NCI-H524 (cell line): ENCODE results near the gene FBXW5.
A peak's percentile ranks its signal among the peaks of the same experiment; 100 is the strongest.

Experiments
- DNase-seq, 2 experiments: peaks; one replicate each; lab custom pipeline; 2025; lab: John Stamatoyannopoulos, UW

FBXW5 gene

GRCh38 chr9:136977649-136978072 is 33.1 kb upstream of the FBXW5 start:
- no peak for DNase-seq

GRCh38 chr9:136977223-136977622 is 32.7 kb upstream of the FBXW5 start, which contains the start of gene PTGDS:
TSS of gene PTGDS (plus strand) at chr9:136977504. CDS start at chr9:136977579, 75 bp downstream.
- DNase-seq, result no peak

GRCh38 chr9:136975644-136976043 is 31.1 kb upstream of the FBXW5 start:
- DNase-seq, result peak in 1 of 2 experiments; percentile 27

- DNase-seq, result no peak
These were observed 30.4 kb upstream of the FBXW5 start for GRCh38 chr9:136974817-136975535.

GRCh38 chr9:136973618-136974617 is 29.4 kb upstream of the FBXW5 start:
- DNase-seq, result no peak

GRCh38 chr9:136972743-136973142 is 28.2 kb upstream of the FBXW5 start:
- DNase-seq, result no peak

- no peak for DNase-seq
These were observed 27.8 kb upstream of the FBXW5 start for GRCh38 chr9:136972335-136972734.

- DNase-seq, result no peak
These were observed 27.2 kb upstream of the FBXW5 start for GRCh38 chr9:136971746-136972145.

- no peak for DNase-seq
These were observed 25.8 kb upstream of the FBXW5 start for GRCh38 chr9:136970361-136970760.

GRCh38 chr9:136969774-136970173 is 25.2 kb upstream of the FBXW5 start:
- DNase-seq, result no peak

GRCh38 chr9:136969150-136969549 is 24.6 kb upstream of the FBXW5 start:
- no peak for DNase-seq

GRCh38 chr9:136968333-136969127 is 24.0 kb upstream of the FBXW5 start:
- DNase-seq, result peak in 1 of 2 experiments; percentile 19

- DNase-seq, result no peak
These were observed 21.4 kb upstream of the FBXW5 start for GRCh38 chr9:136965771-136966484.

- no peak for DNase-seq
These were observed 20.4 kb upstream of the FBXW5 start for GRCh38 chr9:136964833-136965422.

- DNase-seq, result no peak
These were observed 19.7 kb upstream of the FBXW5 start for GRCh38 chr9:136964171-136964689.

- no peak for DNase-seq
These were observed 19.2 kb upstream of the FBXW5 start for GRCh38 chr9:136963751-136964150.

- DNase-seq, result peak in 1 of 2 experiments; percentile 53
These were observed 18.8 kb upstream of the FBXW5 start for GRCh38 chr9:136963341-136963740.

- DNase-seq, result no peak
These were observed 18.2 kb upstream of the FBXW5 start for GRCh38 chr9:136962701-136963248.

- no peak for DNase-seq
These were observed 17.6 kb upstream of the FBXW5 start for GRCh38 chr9:136962163-136962562.
